GM21390 (cell line): ENCODE measurements around the gene CTNNA3.
"Not testable (repeated sequence)": the region's sequence is repeated elsewhere in the genome, so short reads cannot be mapped to it uniquely, and the experiment has no call there.

Experiments
- ATAC-seq: cut with Tn5 transposase; IDR thresholded peaks from one replicate; pipeline ENCODE4 v1.9.1; 2021; ENCODE audit not compliant: unreplicated experiment

The CTNNA3 gene

DNA sequence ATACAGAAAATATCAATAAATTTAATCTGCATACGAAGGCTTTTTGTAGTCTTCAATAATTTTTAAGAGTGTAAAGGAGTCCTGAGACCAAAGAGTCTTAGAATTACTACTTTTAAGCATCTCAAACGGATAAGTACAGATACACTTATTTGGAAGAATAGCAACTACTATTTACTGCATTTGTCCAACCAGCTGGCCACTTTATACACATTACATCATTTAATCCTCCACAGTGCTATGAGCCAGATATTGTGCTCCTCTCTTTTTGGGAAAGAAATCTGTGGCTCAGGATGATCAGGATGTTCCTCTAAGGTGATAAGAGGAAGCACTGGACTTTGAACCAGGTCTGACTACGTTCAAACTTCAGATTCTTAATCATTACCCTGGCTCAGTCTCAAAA, 1358.8 kb downstream of the CTNNA3 start:
- ATAC-seq: no peak

- ATAC-seq: no peak
These were observed 1359.2 kb downstream of the CTNNA3 start for GRCh38 chr10:66336791-66337190.

GRCh38 chr10:66335753-66336152, 1360.2 kb downstream of the CTNNA3 start:
- not testable (repeated sequence) for ATAC-seq

DNA sequence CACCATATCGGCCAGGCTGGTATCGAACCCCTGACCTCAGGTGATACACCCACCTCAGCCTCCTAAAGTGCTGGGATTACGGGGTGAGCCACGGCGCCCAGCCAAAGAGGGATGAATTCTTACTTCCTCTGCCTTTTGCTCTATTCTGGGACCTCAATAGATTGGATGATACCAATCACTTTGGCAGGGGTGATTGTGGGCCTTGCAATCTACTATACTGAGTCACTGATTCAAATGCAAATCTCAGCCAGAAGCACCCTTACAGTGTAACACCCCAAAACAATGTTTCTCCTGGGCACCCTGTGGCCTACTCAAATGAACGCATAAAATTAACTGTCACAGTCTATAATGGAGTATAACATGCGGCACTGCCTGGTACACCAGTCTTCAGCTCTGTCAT, 1366.8 kb downstream of the CTNNA3 start:
- no peak for ATAC-seq

DNA sequence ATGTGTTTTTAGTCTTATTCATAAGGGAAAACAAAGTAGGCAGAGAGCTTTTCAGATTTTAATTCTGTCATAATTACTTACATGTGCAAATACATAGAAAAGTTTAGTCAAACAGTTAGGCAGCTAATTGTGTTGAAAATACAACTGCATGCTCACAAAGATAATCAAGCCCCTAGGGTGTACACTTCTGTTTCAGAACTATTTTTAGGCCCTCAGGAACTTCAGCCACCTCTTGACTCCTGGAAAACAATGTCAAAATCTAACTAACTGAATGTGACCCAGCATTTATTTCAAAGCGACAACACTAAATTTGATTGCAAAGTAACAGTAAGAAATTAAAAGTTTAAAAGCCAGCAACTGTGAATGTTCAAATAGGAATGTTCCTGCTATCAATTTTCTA, 1369.1 kb downstream of the CTNNA3 start:
- ATAC-seq: no peak

- no peak for ATAC-seq
These were observed 1373.2 kb downstream of the CTNNA3 start for GRCh38 chr10:66322777-66323176.

GRCh38 chr10:66321723-66322665, 1374.0 kb downstream of the CTNNA3 start:
- ATAC-seq: no peak

GRCh38 chr10:66318761-66319160, 1377.2 kb downstream of the CTNNA3 start:
- ATAC-seq: no peak

DNA sequence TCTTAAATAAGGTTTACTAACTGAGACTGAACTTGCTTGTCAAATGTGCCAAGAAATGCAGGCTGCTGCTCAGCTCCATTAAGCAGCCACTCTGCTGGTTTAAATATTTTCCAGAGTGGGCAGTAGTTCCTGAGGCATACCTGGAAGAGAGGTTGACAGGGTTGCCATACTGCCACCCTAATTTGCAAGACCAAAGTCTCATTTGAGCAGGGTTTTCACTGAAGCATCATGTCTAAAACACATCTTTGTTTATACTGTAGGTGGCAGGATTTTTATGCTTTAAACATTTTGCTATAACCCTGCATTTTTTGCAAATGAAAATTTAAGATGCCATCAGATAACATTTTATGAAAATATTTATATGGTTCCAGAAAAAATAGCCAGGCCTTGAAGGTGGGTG, 1388.2 kb downstream of the CTNNA3 start:
- ATAC-seq: no peak

DNA sequence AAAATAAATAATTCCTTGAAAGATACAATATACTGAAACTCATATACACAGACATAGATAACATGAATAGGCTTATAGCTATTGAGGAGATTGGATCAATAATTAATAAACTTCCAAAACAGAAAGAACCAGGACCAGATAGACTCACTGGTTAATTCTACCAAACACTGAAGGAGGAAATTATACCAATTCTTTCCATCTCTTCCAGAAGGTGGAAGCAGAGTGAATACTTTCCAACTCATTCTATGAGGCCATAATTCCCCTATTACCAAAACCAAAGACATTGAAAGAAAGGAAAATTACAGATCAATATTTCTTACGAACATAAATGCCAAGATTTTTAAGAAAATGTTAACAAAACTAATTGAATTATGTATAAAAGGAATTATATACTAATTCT, 1394.9 kb downstream of the CTNNA3 start:
- no peak for ATAC-seq

DNA sequence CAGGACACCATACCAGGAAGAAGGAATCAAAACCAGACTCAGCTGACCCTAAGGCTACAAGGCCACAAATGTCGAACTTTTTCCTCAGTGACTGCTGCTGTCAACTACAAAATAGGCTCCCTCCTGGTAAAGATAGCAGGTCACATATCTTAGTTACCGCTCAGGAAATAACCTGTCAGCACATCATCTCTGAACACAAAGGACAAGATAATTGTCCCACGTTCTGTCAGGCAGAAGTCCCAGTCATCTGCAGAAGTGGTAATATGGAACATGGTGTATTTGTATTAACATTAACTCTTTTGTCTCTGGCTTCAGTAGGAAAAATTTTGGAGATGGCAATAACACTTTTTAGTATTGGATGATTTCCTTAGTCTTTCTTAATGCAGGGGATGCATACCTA, 1400.4 kb downstream of the CTNNA3 start:
- ATAC-seq: no peak

GRCh38 chr10:66294538-66294937, 1401.5 kb downstream of the CTNNA3 start:
- ATAC-seq: no peak

DNA sequence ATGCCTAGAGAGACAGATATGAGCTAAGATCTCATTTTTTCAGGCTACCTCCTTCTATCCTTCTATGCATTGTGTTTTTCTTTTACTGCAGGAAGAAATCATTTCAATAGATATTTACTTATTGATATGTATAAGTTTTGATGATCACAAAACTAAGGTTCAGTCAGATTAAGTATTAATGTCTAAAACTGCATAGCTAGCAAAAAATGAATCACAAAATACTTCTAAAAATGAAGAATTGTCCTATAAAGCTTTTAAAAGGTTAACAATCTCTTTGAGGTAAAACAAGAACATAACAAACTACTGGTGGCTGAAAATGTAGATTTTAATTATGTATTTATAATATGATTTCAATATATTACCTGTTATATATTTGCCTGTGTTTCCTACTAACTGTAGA, 1403.1 kb downstream of the CTNNA3 start:
- ATAC-seq: no peak

- no peak for ATAC-seq
These were observed 1403.5 kb downstream of the CTNNA3 start for GRCh38 chr10:66292456-66292855.

DNA sequence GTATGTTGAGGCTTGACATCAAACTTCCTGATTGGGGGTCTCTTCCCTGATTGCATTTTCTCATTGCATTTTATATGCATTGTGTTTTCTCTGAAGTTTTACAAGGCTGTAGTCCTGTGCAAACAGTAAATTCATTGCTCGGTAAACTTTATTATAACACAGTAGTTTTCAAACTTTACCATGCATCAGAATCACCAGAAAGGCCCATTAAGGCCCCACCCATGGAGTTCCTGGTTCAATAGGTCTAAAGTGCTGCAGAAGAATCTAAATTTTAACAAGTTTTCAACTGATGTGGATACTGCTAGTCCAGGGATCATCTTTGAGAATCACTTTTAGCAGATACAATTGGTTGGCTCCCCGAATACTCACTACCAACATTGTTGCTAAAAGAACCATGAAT, 1404.9 kb downstream of the CTNNA3 start:
- ATAC-seq: no peak

DNA sequence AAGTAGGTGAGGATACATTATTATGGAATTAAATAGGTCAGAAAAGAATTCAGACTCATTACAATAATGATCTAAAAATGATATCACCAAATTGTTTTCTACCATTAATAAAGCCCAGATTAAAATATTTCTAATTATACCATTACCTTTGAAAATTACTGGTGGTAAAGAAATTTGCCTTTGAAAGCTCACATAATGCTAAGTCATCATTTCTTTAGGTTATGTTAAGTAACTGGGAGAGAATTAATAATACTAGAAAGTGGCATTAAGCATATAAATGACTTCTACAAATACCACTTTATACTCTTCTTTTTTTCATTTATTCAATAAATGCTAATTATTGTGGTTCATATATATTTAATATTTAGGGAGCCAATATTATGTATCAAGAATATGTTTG, 1411.4 kb downstream of the CTNNA3 start:
- no peak for ATAC-seq

DNA sequence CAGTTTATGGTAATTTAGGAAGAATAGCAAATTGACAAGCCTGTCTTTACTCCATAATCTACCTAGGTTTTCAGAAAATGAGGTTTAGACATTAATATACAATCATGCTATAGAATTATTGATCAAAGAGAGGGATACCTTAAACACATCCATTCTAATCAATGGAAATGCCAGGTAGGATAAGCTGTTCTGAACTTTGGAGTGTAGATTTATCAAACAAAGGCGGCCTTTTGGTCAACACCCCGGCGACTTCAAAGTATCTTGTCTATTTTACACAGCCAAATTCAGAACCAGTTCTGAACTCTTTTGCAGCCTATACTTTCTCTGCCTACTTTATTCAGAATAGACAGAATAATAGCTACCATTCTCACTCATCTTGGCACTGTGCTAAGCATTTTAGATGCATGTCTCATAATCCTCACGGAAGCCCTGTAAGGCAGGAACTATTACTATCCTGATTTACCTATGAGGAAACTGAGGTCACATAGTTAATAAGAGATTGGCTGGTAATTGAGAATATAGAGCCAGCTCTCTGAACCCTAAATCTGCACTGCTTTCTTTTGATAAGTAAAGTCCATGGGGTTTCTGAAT, 1412.0 kb downstream of the CTNNA3 start:
- no peak for ATAC-seq

- no peak for ATAC-seq
These were observed 1412.9 kb downstream of the CTNNA3 start for GRCh38 chr10:66283064-66283463.

DNA sequence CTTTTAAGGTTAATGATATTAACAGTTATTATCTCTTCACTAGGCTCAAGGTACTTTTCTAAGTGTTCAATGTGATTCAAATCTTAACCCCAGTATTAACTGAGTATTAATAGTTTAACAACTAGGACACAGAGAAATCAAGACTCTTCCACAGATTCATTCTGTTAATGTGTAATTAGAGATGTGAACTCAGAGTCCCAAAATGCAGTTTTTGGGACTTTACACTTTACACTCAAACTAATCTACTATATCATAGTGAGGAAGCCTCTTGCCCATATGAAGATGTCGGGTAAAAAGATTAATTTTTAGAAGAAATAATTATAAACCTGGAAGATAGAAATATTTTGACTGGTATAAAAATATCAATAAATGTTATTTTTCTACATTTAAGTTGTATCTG, 1414.7 kb downstream of the CTNNA3 start:
- ATAC-seq: no peak

DNA sequence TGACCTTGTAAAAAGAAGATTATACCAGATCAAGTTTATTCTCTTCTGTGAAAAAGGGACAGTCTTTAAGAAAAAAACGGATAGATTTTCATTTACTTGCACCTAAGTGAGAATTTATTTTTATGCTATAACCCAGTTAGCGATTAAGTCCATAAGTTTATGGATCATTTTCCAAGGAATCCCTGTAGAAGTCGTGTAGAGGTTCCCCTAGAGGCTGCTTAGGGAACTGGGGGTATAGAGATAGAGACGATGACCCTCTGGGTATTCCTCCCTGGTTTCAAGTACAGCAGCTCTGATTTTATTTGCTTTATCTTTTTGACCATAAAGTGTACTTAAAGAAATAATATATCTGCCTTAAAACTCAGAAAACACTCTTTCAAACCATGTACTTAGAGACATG, 1418.5 kb downstream of the CTNNA3 start:
- ATAC-seq: no peak

- no peak for ATAC-seq
These were observed 1422.0 kb downstream of the CTNNA3 start for GRCh38 chr10:66273966-66274519.

DNA sequence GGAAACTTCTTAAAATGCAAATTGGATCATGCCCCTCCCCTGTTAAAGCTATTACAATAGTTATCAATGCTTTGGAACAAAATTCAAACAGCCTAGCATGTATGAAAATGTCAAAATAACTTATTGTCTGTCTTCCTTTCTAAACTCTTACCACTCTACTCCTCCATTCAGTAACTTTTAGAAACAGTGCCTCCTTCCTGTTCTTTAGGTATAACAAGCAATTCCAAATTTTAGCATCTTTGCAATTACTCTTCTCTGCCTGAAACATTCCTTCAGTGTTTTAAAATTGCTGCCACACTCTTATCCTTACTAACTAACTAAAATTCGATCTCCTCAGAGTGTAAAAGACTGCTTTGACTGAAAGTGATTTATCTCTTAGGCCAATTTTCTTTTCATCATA, 1430.6 kb downstream of the CTNNA3 start:
- no peak for ATAC-seq
